H1 (cell line): Measurements from ENCODE around the gene TMTC2. TPM values are rescaled to one million over a fixed set of nuclear protein-coding genes. Genes with fewer than 3 reads are reported as not detected.
A peak's percentile ranks its signal among the peaks of the same experiment; 100 is the strongest.

Experiments
- CTCF ChIA-PET: fragments of 300-600 bp; sonication (Branson Sonifier 250); formaldehyde crosslinking; loops from one replicate; lab custom pipeline; 2021; ENCODE audit not compliant: partially characterized antibody; lab: Charles Lee
- POLR2A ChIA-PET: fragments of 300-600 bp; sonication (Branson Sonifier 250); formaldehyde crosslinking; loops from one replicate; lab custom pipeline; 2021; ENCODE audit warnings: inconsistent platforms; ENCODE audit not compliant: partially characterized antibody; lab: Charles Lee
- DNase-seq, 2 experiments: peaks; one replicate each; pipeline versions ENCODE4 v3.0.0 to v3.0.0-alpha.2; 2010 to 2022; ENCODE audit warnings: low spot score in 2 of 2, low read depth in 1 of 2, mixed read lengths in 1 of 2
- FAIRE-seq: peaks from 2 replicates; lab custom pipeline; 2011; peaks lifted over from hg19 to GRCh38; lab: Jason Lieb, UNC
- H2AFZ ChIP-seq: 2 replicates; pipeline ENCODE4 v1.8.1; 2012; ENCODE audit warnings: low read length, inconsistent platforms
- H2AK5ac ChIP-seq: 2 replicates; pipeline ENCODE4 v1.6.1; 2013; ENCODE audit warnings: low read depth, low read length
- H2BK120ac ChIP-seq: replicated peaks from 2 replicates; pipeline ENCODE3; 2013; ENCODE audit warnings: low read depth, low read length, inconsistent platforms
- H2BK12ac ChIP-seq: 2 replicates; pipeline ENCODE4 v1.6.1; 2013; ENCODE audit warnings: low read depth, low read length
- H2BK15ac ChIP-seq: 2 replicates; pipeline ENCODE4 v1.6.1; 2013; ENCODE audit warnings: low read length
- H2BK20ac ChIP-seq: 2 replicates; pipeline ENCODE4 v1.6.1; 2013; ENCODE audit warnings: low read length
- H2BK5ac ChIP-seq: 2 replicates; pipeline ENCODE4 v1.6.1; 2013; ENCODE audit warnings: low read depth, low read length
- H3K14ac ChIP-seq: 2 replicates; pipeline ENCODE4 v1.6.1; 2013; ENCODE audit warnings: inconsistent platforms; ENCODE audit not compliant: insufficient read length
- H3K18ac ChIP-seq: 2 replicates; pipeline ENCODE4 v1.6.1; 2013; ENCODE audit warnings: low read length; ENCODE audit errors: extremely low read depth
- H3K23ac ChIP-seq: 2 replicates; pipeline ENCODE4 v1.6.1; 2013; ENCODE audit warnings: inconsistent platforms; ENCODE audit not compliant: insufficient read length
- H3K23me2 ChIP-seq: 2 replicates; pipeline ENCODE4 v1.6.1; 2013; ENCODE audit warnings: low read depth, low read length
- H3K27ac ChIP-seq: 2 replicates; pipeline ENCODE4 v1.6.1; 2011; ENCODE audit warnings: low read depth, low read length, inconsistent platforms
- H3K27me3 ChIP-seq, 4 experiments: replicated peaks in 1 of 4; 1 replicate in 1 of 4; 2 replicates in 3 of 4; pipeline versions ENCODE4 v1.6.1 to v1.8.1; 2011 to 2013; ENCODE audit warnings: low read length in 3 of 4, mild to moderate bottlenecking in 3 of 4, inconsistent platforms in 2 of 4, mixed read lengths in 2 of 4, moderate library complexity in 1 of 4; ENCODE audit not compliant: control insufficient read depth in 3 of 4, insufficient read depth in 3 of 4; ENCODE audit errors: extremely low read depth in 1 of 4
- H3K36me3 ChIP-seq, 4 experiments: 2 replicates each; pipeline versions ENCODE4 v1.6.1 to v1.8.1; 2011 to 2013; ENCODE audit warnings: mild to moderate bottlenecking in 4 of 4, low read length in 3 of 4, moderate library complexity in 2 of 4, control low read depth in 1 of 4, inconsistent platforms in 1 of 4; ENCODE audit not compliant: insufficient read depth in 4 of 4, control insufficient read depth in 2 of 4
- H3K4ac ChIP-seq: replicated peaks from 2 replicates; pipeline ENCODE3; 2013; ENCODE audit warnings: low read length, low read depth, mixed read lengths, inconsistent platforms; ENCODE audit not compliant: insufficient read length
- H3K4me1 ChIP-seq, 4 experiments: replicated peaks in 1 of 4; 1 replicate in 1 of 4; 2 replicates in 3 of 4; pipeline versions ENCODE4 v1.6.1 to v1.8.1; 2011 to 2013; ENCODE audit warnings: low read length in 3 of 4, inconsistent platforms in 2 of 4, mixed read lengths in 1 of 4; ENCODE audit not compliant: insufficient read depth in 4 of 4, control insufficient read depth in 3 of 4
- H3K4me2 ChIP-seq, 2 experiments: 2 replicates each; pipeline versions ENCODE4 v1.6.1 to v1.8.1; 2011 to 2013; ENCODE audit warnings: low read depth in 2 of 2, low read length in 2 of 2, control low read depth in 1 of 2, inconsistent platforms in 1 of 2, mild to moderate bottlenecking in 1 of 2; ENCODE audit not compliant: insufficient read depth in 1 of 2
- H3K4me3 ChIP-seq, 4 experiments: fragments of 200-600, 300-600 bp in 1 of 4; sonication (generic), shearing (Covaris generic), sonication (Bioruptor Twin) in 1 of 4; 2 replicates each; pipeline versions ENCODE4 v1.5.1 to v1.8.1; 2011 to 2016; ENCODE audit warnings: low read length in 4 of 4, low read depth in 3 of 4, control low read depth in 2 of 4, inconsistent platforms in 2 of 4, mild to moderate bottlenecking in 2 of 4, mixed read lengths in 1 of 4, moderate library complexity in 1 of 4; ENCODE audit not compliant: insufficient read depth in 2 of 4; ENCODE audit errors: extremely low read depth in 1 of 4
- H3K56ac ChIP-seq: replicated peaks from 2 replicates; pipeline ENCODE3; 2013; ENCODE audit warnings: low read depth, mild to moderate bottlenecking, mixed read lengths, low read length, inconsistent platforms; ENCODE audit not compliant: insufficient read length
- H3K79me1 ChIP-seq: 2 replicates; pipeline ENCODE4 v1.6.1; 2013; ENCODE audit warnings: low read depth, low read length, control low read depth
- H3K79me2 ChIP-seq, 2 experiments: 2 replicates each; pipeline versions ENCODE4 v1.6.1 to v1.8.1; 2012 to 2013; ENCODE audit warnings: low read length in 2 of 2, mild to moderate bottlenecking in 2 of 2, inconsistent platforms in 1 of 2; ENCODE audit not compliant: insufficient read depth in 2 of 2, control insufficient read depth in 1 of 2
- H3K9ac ChIP-seq, 4 experiments: replicated peaks in 1 of 4; 1 replicate in 1 of 4; 2 replicates in 3 of 4; pipeline versions ENCODE4 v1.6.1 to v1.8.1; 2011 to 2013; ENCODE audit warnings: low read depth in 3 of 4, low read length in 3 of 4, control low read depth in 2 of 4, mild to moderate bottlenecking in 2 of 4, moderate library complexity in 2 of 4, inconsistent platforms in 1 of 4; ENCODE audit errors: extremely low read depth in 1 of 4
- H3K9me3 ChIP-seq, 2 experiments: 2 replicates each; pipeline versions ENCODE4 v1.6.1 to v1.8.1; 2012 to 2013; ENCODE audit warnings: mild to moderate bottlenecking in 2 of 2, moderate library complexity in 2 of 2, control low read depth in 1 of 2, inconsistent platforms in 1 of 2, low read depth in 1 of 2, low read length in 1 of 2, mixed read lengths in 1 of 2; ENCODE audit not compliant: insufficient read depth in 2 of 2
- H4K20me1 ChIP-seq, 2 experiments: replicated peaks in 1 of 2; 2 replicates each; pipeline versions ENCODE3 to v1.8.1; 2011 to 2013; ENCODE audit warnings: inconsistent platforms in 2 of 2, low read length in 2 of 2, mild to moderate bottlenecking in 1 of 2; ENCODE audit not compliant: insufficient read depth in 2 of 2, control insufficient read depth in 1 of 2
- H4K5ac ChIP-seq: 2 replicates; pipeline ENCODE4 v1.6.1; 2013; ENCODE audit warnings: low read length, low read depth, mixed read lengths, inconsistent platforms; ENCODE audit not compliant: insufficient read length
- H4K8ac ChIP-seq: 2 replicates; pipeline ENCODE4 v1.8.0; 2013; ENCODE audit warnings: mild to moderate bottlenecking, moderate library complexity, low read length, inconsistent platforms; ENCODE audit not compliant: insufficient read depth; ENCODE audit errors: extremely low read depth
- H4K91ac ChIP-seq: replicated peaks from 2 replicates; pipeline ENCODE3; 2013; ENCODE audit warnings: low read length, mixed read lengths, inconsistent platforms; ENCODE audit not compliant: insufficient read length
- EGR1 ChIP-seq: IDR thresholded peaks from 2 replicates; pipeline ENCODE4 v1.6.1; 2011; ENCODE audit warnings: low read depth, low read length, borderline replicate concordance
- YY1 ChIP-seq: IDR thresholded peaks from 2 replicates; pipeline ENCODE4 v1.6.1; 2011; ENCODE audit warnings: low read depth, mild to moderate bottlenecking, low read length
- WGBS, 2 experiments: shearing (Covaris generic) in 1 of 2; methylation state at CpG; one replicate each; pipeline versions ENCODE4 v1.1.6 to v1.1.7; 2013 to 2015; ENCODE audit warnings: low lambda C conversion rate in 2 of 2, mixed read lengths in 2 of 2, inconsistent platforms in 1 of 2, low coverage in 1 of 2, missing lambda C conversion rate in 1 of 2; ENCODE audit not compliant: insufficient replicate concordance in 2 of 2, insufficient coverage in 1 of 2, insufficient read length in 1 of 2; ENCODE audit errors: extremely low coverage in 1 of 2, missing lambda C conversion rate in 1 of 2; 5-methylcytosine and 5-hydroxymethylcytosine counted together
- polyA plus RNA-seq, 7 experiments: library from polyadenylated mRNA; depleted of rRNA in 3 of 7; stranded (reverse) in 5 of 7; unstranded in 2 of 7; fragments of >200 nt in 5 of 7; fragments of 200-250 nt in 2 of 7; gene quantifications; 1 replicate in 5 of 7; 2 replicates in 1 of 7; 4 replicates in 1 of 7; pipeline versions ENCODE4 v1.2.1 to v1.2.3, GENCODE V29; 2011 to 2013; ENCODE audit warnings: missing spikeins in 2 of 7, mixed read lengths in 2 of 7
- total RNA-seq: library from RNA; stranded (reverse); fragmentation: NEBNext Ultra II Directional; extraction: Animal tissue kit (Norgen Biotek cat#: 25700); gene quantifications from 2 replicates; pipeline ENCODE4 v1.2.1, GENCODE V29; 2021

The TMTC2 gene
- total and polyA plus RNA-seq, 2 of the 8 experiments (the other 6 are each of a cell fraction or from before 2014, with no cell fraction given) = 2.3 to 3.9 TPM

GRCh38 chr12:82931349-82932116 is 244.8 kb downstream of the TMTC2 start:
- Histone ChIP-seq H2AFZ (no peak overlapping the region), H3K14ac (no peak overlapping the region), H2BK5ac (no peak overlapping the region), H3K56ac (no peak overlapping the region), H3K36me3 (no peaks in the 10 kb centered on the region), H3K23ac (no peak overlapping the region), H2BK20ac (no peak overlapping the region)
- POLR2A ChIA-PET = no interaction called here
- FAIRE-seq = no peak
- no peak for DNase-seq
- no peak for TF ChIP-seq EGR1
- TF ChIP-seq YY1 = peak; percentile 22; the same call in 1 of the 2 replicates
- TF ChIP-seq, all 59 proteins: peak for 1
- Histone ChIP-seq H3K9me3 (no peaks in the 10 kb centered on the region), H4K8ac (no peak overlapping the region), H3K4ac (no peak overlapping the region), H4K5ac (no peak overlapping the region), H4K91ac (no peak overlapping the region), H3K23me2 (no peaks in the 10 kb centered on the region), H2BK15ac (no peak overlapping the region), H3K4me2 (no peak overlapping the region), H2BK120ac (no peak overlapping the region), H3K18ac (no peak overlapping the region), H3K4me3 (no peak overlapping the region), H3K79me2 (no peaks in the 10 kb centered on the region), H3K9ac (no peak overlapping the region), H3K79me1 (no peaks in the 10 kb centered on the region), H4K20me1 (no peaks in the 10 kb centered on the region), H3K27me3 (no peaks in the 10 kb centered on the region), H2BK12ac (no peak overlapping the region), H3K27ac (no peak overlapping the region), H3K4me1 (peaks cover 0 to 4% (median 1%) of the 10 kb centered on the region in 4 experiments; a peak in 2 of 7 replicates), H2AK5ac (no peak overlapping the region)
- 96% methylated on average over 5 of the region's 5 CpGs; no CpG with 5 or more reads in 1 of the 2 experiments for WGBS, 2 experiments
- CTCF ChIA-PET = interaction anchor here (0.6 to 0.7 kb wide), 2 partner anchors 28 to 67 kb away, joined by 3 to 4 read pairs; no protein-coding TSS in a partner anchor
